Epithelial cell of proximal tubule (primary cell): Measurements from ENCODE around the gene MRGPRX4. TPM values are rescaled to one million over a fixed set of nuclear protein-coding genes. Genes with fewer than 3 reads are reported as not detected.
"Not testable (repeated sequence)": the region's sequence is repeated elsewhere in the genome, so short reads cannot be mapped to it uniquely, and the experiment has no call there.

ENCODE experiments used
- DNase-seq: peaks from one replicate; pipeline ENCODE4 v3.0.0-alpha.2; 2011; ENCODE audit warnings: low read depth
- H3K4me3 ChIP-seq: 2 replicates; pipeline ENCODE4 v1.5.1; 2011; ENCODE audit warnings: low read depth, mild to moderate bottlenecking, low read length
- CTCF ChIP-seq: conservative IDR thresholded peaks from 2 replicates; pipeline ENCODE4 v1.5.1; 2012; ENCODE audit warnings: low read depth, mild to moderate bottlenecking, low read length
- total RNA-seq: library from RNA; depleted of rRNA; stranded (reverse); fragments of >200 nt; gene quantifications from 2 replicates; pipeline ENCODE4 v1.2.3, GENCODE V29; 2015

The MRGPRX4 gene
- total RNA-seq, 1 donor from 2014 or later: not detected

- TF ChIP-seq CTCF: no peak
- no peak overlapping the region for H3K4me3 ChIP-seq
- DNase-seq: no peak
Measured at GRCh38 chr11:18191376-18191775, 18.7 kb downstream of the MRGPRX4 start.

GRCh38 chr11:18193010-18193409 lies 20.4 kb downstream of the MRGPRX4 start:
- no peak for TF ChIP-seq CTCF
- DNase-seq: no peak
- no peak overlapping the region for H3K4me3 ChIP-seq

GRCh38 chr11:18196532-18196931 lies 23.9 kb downstream of the MRGPRX4 start:
- H3K4me3 ChIP-seq: no peak overlapping the region

GRCh38 chr11:18197738-18198137 lies 25.1 kb downstream of the MRGPRX4 start:
- not testable (repeated sequence) for H3K4me3 ChIP-seq

More at GRCh38 chr11:18196532-18196931, 23.9 kb downstream of the MRGPRX4 start:
- DNase-seq: no peak
- no peak for TF ChIP-seq CTCF

GRCh38 chr11:18203723-18204122 lies 31.1 kb downstream of the MRGPRX4 start:
- DNase-seq: no peak
- peak; percentile 67 for TF ChIP-seq CTCF
- H3K4me3 ChIP-seq: no peak overlapping the region

More at GRCh38 chr11:18197738-18198137, 25.1 kb downstream of the MRGPRX4 start:
- DNase-seq: not testable (repeated sequence)

GRCh38 chr11:18204220-18204619 lies 31.6 kb downstream of the MRGPRX4 start:
- no peak overlapping the region for H3K4me3 ChIP-seq
- DNase-seq: no peak
- no peak for TF ChIP-seq CTCF

- no peak for TF ChIP-seq CTCF
- no peak for DNase-seq
- H3K4me3 ChIP-seq: no peak overlapping the region
Measured at GRCh38 chr11:18204771-18205170, 32.1 kb downstream of the MRGPRX4 start.
